GM19240 (cell line): ENCODE results near the gene SYT8.
"Not testable (repeated sequence)": the region's sequence is repeated elsewhere in the genome, so short reads cannot be mapped to it uniquely, and the experiment has no call there.

Source experiments
- DNase-seq: peaks from one replicate; pipeline ENCODE4 v3.0.0; 2011; ENCODE audit warnings: low spot score; ENCODE audit not compliant: insufficient read length

SYT8 gene, protein sequence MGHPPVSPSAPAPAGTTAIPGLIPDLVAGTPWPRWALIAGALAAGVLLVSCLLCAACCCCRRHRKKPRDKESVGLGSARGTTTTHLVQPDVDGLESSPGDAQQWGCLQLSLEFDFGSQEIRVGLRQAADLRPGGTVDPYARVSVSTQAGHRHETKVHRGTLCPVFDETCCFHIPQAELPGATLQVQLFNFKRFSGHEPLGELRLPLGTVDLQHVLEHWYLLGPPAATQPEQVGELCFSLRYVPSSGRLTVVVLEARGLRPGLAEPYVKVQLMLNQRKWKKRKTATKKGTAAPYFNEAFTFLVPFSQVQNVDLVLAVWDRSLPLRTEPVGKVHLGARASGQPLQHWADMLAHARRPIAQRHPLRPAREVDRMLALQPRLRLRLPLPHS

DNA sequence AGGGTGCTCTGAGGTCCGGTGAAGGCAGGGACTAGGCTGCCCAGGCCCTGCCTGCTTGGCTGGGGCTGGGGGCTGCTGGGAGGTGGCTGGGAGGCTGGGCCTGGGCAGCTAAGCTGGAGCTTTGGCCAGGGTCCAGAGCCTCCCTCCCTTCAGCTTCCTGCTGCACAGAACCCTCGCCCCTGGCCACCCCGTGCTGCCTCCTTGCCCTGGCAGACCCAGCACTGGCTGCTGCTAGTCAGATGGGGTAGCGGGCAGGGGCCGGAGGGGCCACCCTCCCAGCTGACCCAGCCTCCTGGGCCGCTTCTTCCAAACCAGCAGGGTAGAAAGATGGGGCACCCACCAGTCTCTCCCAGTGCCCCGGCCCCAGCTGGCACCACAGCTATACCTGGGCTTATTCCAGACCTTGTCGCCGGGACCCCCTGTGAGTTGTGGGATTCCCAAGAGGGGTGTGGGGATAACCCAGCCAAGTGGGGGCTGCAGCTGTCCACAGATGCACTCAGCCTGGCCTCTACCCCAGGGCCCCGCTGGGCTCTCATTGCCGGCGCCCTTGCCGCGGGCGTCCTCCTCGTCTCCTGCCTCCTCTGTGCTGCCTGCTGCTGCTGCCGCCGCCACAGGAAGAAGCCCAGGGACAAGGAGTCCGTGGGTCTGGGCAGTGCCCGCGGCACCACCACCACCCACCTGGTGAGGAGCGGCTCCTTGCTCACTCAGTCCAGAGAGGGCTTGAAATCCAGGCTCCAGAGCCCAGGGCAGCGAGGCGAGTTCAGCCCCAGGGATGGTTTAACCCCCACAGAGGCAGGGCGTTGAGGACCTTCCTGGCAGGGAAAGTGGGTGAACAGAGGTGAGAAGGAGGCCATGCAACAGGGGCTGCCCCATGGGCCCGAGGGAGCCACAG lies at the start of gene SYT8:
SYT8 (plus strand) TSS at position 212 of the 892 bp plus-strand sequence; CDS start at position 328, 116 bp downstream.
- no peak for DNase-seq

DNA sequence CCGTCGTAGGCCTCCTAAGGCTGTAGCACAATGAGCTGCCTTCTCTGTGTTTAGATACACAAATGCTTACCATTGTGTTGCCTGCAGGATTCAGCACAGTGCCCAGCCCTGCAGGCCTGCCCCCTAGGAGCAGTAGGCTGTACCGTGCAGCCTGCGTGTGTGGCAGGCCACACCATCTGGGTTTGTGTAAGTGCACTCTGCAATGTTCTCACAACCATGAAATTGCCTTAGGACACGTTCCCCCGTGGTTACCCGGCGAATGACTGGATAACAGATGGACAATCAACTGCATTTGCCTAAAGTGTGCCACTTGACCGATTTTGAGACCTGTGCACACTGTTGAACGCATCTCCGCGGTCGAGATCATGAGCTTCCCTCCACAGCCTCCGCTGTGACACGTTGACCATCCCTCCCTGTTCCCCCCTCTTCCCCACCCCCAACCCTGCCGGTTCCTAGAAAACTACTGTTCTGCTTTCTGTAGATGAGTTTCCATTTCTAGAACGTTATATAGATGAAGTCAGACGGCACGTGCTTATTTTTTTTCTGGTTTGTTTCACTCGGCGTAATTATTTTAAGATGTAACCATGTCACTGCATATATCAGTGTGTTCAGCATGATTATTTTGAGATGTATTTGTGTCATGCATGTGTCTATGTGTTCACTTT lies 48.9 kb upstream of the SYT8 start:
- DNase-seq: no peak

DNA sequence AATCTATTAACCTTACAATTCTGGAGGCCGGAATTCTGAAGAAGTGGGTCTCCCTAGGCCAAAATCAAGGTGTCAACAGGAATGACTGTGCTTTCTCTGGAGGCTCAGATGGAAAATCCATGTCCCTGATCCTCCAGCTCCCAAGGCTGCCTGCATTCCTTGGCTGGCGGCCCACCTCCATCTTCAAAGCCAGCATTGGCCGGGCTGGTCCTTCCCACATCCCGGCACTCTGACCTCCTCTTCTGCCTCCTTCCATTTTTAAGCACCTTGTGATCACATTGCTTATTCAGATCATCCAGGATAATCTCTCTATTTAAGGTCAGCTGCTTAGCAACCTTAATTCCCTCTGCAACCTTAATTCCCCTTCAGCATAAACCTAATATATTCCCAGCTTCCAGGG lies 48.3 kb upstream of the SYT8 start:
- no peak for DNase-seq

DNA sequence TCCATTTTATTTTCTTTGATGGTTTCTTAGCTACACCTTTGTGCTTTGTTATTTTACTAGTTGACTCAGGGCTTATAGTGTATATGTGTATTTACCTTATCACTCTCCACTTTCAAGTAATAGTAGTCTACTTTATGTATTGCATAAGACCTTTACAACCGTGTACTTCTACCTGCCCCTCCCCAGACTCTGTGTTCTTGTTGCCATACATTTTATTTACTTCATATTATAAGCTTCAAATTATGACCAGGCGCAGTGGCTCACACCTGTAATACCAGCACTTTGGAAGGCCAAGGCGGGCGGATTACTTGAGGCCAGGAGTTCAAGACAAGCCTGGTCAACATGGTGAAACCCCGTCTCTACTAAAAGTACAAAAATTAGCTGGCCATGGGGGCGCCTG lies 42.9 kb upstream of the SYT8 start:
- DNase-seq: no peak

DNA sequence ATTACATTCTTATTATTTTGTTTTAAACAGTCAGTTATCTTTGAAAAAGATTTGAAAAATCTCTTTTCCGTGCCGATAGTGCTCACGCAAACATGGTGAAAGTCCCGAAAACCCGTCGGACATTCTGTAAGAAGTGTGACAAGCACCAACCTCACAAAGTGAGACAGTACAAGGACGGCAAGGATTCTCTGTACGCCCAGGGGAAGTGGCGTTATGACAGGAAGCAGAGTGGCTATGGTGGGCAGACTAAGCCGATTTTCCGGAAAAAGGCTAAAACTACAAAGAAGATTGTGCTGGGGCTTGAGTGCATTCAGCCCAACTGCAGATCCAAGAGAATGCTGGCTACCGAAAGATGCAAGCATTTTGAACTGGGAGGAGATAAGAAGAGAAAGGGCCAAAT lies 42.3 kb upstream of the SYT8 start:
- DNase-seq: no peak

DNA sequence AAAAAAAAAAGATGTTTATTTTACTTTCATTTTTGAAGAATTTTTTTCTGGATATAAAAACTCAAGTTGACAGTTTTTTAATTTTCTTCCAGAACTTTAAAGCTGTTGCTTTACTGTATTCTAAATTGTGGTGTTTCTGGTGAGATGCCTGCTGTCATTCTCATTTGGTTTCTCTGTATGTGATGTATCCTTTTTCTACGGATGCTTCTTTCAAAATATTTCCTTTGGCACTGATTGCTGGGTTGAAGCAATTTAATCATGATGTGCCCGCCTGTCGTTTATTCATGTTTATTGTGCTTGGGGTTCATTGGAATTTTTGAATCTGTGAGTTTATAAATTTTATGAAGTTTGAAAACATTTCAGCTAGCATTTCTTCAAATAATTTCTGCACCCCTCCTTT lies 41.7 kb upstream of the SYT8 start:
- DNase-seq: no peak

DNA sequence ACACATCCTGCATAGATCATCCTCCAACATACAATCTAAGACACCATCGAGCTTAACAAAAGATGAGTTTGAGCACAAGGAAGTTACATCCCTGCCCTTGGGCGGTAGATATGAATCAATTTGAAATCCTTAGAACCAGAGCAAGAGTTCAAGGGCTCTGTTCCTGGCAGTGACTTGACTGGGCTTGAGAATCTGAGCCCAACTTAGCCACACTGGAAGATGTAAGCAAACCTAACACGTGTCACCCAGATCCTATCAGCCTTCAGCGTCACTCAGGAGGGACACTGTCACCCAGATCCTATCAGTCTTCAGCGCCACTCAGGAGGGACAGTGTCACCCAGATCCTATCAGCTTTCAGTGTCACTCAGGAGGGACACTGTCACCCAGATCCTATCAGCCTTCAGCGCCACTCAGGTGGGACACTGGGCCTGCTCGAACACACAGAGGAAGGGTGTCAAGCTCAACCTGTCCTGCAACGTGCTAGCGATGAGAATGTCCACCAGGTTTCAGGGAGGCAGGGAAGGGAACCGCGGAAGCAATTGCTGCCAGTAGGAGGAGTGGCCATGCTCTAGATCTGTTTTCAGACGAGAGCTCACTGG lies 38.3 kb upstream of the SYT8 start:
- no peak for DNase-seq

DNA sequence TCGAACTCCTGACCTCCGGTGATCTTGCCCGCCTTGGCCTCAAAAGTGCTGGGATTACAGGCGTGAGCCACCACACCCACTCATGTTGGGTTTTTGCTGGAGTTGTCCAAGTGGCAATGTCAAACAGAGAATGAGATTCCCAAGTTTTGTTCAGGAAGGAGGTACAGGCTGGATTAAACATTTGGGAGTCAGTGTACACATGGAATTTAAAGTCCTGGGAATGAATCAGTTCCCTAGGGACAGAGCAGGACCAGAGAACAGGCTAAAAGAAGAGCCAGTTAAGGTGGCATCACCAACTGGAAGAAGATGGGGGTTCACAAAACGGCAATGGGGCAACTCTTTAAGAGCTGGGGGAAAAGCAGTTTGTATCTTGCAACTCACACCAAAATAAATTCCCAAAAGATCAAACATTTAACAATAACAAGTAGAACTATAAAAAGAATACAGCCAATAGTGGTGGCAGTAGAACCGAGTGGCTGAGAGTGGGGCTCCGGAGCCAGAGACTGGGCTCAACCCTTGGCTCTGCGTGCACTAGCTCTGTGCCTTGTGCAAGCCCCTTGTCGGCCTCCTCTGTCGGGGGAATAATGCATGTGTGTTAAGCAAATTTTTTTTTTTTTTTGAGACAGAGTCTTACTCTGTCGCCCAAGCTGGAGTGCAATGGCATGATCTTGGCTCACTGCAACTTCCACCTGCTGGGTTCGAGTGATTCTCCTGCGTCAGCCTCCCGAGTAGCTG lies 37.2 kb upstream of the SYT8 start:
- DNase-seq: no peak

DNA sequence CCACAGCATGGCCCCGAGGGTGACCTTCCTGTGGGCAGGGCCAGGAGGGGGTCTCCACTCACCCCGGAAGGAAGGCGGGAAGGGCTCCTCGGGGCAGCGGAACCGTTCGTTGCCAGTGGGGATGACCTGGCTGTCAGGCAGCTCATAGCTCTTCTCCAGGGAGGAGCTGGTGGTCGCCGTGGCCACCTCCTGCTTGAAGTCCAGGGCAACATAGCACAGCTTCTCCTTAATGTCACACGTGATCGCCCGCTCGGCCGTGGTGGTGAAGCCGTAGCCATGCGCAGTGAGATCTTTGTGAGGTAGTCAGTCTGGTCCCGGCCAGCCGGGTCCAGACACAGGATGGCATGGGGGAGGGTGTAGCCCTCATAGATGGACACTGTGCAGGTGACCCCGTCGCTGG lies 31.5 kb upstream of the SYT8 start:
- no peak for DNase-seq

DNA sequence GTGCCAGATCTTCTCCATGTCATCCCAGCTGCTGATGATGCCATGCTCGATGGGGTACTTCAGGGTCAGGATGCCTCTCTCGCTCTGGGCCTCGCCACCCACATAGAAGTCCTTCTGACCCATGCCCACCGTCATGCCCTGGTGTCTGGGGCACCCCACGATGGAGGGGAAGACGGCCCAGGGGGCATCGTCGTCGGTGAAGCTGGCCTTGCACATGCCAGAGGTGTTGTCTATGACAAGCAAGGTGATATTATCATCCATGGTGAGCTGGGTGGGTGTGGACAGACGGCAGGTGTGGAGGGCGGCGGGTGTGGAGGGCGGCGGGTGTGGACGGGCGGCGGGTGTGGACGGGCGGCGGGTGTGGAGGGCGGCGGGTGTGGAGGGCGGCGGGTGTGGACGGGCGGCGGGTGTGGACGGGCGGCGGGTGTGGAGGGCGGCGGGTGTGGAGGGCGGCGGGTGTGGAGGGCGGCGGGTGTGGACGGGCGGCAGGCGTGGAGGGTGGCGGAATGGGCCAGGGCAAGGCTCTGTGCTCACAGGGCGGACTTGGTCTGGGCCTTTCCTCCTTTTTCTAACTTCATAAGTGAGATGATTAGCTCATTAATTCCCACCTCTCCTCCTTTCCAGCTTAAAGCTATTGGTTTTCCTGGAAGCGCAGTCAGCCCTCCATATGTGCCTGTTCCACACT lies 30.8 kb upstream of the SYT8 start:
- not testable (repeated sequence) for DNase-seq

DNA sequence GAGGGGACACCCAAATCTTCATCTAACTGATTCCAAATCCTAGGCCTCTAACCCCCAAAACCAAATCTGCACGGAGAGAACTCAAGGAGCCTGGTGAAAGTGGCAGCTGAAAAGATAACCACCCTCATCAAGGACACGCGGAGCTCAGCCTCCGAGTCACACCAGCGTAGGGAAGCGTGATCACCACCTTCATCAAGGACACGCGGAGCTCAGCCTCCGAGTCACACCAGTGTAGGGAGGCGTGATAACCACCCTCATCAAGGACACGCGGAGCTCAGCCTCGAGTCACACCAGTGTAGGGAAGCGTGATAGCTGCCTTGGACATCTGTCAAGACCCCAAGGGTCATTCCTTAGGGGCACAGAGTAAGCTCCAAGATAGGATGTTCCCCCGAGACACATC lies 29.3 kb upstream of the SYT8 start:
- no peak for DNase-seq

DNA sequence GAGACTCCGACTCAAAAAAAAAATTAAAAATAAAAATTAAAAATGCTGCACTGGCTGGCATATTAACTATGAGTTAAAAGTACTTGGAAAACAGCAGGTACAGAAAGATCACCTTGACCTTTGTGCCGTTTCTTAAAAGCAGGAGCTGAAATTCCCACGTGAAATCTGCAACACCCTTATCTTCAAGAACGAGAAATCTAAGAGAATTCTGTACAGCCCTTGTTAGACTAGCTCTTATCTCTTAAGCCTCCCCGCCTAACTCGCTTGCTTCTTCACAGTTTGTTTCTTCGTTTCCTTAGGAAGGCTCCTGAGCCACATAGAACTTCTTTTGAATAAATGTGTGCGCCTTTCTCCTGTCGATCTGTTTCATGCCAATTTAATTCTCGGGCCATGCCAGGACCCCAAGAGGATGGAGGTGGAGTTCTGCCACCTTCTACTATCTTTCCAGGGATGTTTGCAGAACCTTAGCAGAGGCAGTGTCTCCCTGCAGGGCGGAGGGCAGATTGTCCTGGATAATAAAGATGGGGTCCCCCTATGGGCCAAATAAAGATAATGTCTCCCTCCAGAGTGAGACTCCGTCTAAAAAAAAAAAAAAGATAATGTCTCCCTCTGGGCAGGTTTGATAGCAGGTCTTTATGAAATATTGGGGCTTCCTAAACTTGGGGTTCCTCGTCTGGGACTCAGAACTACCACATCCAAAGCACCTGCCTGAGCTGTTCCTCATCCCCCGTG lies 27.4 kb upstream of the SYT8 start:
- no peak for DNase-seq

DNA sequence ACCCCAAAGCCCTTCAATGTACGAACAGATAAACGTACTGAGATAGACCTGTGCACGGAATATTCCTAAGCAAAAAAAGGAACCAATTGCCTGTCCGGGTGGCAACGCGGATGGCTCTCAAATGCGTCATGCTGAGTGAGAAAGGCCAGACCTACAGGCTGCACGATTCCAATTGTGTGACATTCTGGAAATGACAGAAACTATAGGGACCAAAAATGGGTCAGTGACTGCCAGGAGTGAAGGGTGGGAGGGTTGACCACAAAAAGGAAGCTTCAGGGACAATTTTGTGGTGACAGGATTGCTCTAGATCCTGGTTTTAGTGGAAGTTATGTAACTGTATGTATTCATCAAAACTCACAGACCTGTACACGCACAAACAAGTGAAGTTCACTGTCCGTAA lies 24.0 kb upstream of the SYT8 start:
- DNase-seq: no peak

DNA sequence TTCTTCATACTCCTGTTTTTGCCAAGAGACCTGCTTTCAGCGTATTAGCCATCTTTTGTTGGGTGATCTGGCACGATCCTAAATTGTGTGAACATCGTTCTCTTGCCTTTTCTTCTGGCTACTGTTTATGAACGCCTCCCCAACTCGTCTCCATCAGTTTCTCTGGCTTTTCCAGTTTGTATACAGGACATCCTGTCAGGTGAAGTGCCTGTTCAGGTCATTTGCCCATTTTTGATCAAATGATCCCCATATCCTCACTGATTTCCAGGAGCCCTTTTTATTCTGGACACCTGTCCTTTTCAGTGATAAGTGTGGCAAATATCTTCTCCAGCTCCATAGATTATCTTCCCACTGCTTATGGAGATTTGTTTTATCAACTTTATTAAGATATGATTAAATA lies 22.5 kb upstream of the SYT8 start:
- DNase-seq: no peak

DNA sequence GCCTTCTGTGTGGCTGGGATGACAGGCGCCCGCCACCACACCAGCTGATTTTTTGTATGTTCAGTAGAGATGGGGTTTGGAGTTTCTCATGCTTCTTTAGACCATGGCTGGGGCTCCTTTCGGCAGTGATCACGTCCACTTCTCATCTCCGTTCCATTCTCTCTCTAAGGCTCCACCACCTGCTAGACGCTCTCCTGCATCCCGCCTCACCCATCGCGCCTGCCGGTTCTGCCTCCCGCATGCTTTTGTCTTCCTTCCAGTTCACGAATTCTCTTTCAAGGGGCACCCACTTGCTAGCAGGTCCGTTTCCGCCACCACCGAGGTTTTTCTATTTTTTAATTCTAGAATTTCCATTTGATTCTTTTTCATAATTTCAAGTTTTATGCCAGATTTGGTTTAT lies 22.0 kb upstream of the SYT8 start:
- no peak for DNase-seq

DNA sequence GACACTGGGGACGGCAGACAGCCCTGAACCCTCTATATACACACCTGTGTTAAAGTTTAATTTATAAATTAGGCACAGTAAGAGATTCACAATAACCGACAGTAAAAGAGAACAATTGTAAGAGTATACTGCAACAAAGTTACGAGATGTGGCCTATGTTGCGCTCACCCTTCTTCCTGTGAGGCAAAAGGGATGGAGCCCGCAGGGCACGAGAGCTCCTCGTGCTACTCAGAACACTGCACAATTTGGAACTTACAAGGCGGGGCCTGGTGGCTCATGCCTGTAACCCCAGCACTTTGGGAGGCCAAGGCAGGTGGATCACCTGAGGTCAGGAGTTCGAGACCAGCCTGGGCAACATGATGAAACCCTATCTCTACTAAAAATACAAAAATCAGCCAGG lies 21.4 kb upstream of the SYT8 start:
- DNase-seq: not testable (repeated sequence)

DNA sequence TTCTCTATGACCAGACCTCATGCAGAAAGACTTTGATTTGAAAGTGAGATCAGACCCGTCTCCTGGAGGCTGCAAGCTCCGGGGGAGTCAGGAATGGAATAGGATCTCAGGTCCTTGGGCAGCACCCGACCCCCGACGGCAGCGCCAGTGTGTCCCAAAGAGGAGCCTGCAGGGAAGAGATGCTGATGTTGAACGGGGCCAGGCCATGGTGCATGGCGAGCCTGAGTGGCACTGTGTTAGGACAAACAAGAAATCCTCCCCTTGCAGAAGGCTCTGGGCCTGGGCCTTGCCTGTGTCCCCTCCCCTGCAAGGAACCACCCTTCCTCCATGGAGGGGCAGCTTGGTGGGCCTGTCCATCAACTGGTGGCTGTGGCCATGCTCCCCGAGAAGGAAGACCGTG lies 20.1 kb upstream of the SYT8 start:
- DNase-seq: no peak

DNA sequence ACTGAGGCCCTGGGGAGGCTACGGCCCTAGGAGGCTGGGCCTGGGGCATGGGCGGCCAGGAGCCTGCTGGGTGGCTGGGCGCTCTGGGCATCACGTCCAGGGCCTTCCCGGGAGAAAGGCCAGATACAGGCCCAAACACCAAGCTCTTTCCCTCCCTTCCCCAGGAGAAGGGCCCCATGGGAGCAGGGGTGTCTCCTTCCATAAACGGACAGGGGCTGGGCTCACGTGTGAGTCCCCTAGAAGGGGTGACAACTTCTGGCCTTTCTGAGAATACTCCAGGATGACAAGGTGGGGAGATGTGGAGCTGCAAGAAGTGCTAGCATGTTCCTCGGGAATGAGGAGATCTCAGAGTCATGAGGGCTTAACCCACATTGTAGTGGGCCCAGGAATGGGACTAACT lies 19.5 kb upstream of the SYT8 start:
- no peak for DNase-seq

DNA sequence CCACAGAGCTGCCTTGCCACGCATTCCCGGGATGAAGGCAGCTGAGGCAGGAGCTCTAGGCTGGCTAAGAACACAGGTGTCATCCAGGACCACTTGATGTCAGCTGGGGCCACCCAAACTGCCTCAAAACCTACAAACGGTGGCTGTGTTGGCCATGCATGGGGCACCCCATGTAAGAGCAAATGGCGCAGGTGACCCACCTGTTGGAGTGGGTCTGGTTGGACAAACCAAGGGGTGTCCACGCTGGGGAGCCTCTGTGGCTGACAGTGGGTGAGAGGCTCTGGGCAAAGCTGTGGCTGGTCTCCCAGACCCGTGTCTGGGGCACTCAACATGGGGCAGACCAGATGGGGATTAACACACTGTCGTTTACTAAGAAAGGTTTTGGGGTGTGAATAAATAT lies 19.0 kb upstream of the SYT8 start:
- DNase-seq: no peak

DNA sequence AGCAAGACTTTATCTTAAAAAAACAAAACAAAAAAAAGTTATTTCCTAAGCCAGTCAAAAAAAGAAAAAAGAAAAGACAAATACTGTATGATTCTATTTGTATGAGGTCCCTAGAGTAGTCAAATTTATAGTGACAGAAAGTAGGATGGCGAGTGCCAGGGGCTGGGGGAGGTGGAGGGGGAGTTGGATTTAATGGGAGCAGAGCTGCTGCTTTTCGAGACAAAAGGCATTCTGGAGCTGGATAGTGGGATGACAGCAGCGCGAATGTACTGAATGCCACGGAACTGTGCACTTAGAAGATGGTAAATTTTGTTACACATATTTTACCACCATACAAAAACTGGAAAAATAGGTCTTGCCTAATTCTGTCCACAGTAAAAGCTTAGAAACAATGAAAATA lies 17.8 kb upstream of the SYT8 start:
- DNase-seq: no peak
